Measurements from ENCODE around the gene CREB3L4.
A peak's percentile ranks its signal among the peaks of the same experiment; 100 is the strongest.

CREB3L4 gene

GRCh38 chr1:153939476-153939875 lies 28.2 kb upstream of the CREB3L4 start:
- Histone ChIP-seq H3K9ac (ENCODE audit: low read length in 2 of 2) (no peak overlapping the region), H3K4me1 (ENCODE audit: control insufficient read depth, insufficient read depth, low read length) (peaks cover 4% of the 10 kb centered on the region), H3K9me3 (ENCODE audit: control insufficient read depth in 2 of 2, low read length in 2 of 2) (no peaks in the 10 kb centered on the region), H3K27me3 (ENCODE audit: control insufficient read depth in 1 of 2, insufficient read depth in 2 of 2, low read length in 2 of 2) (no peaks in the 10 kb centered on the region), H3K36me3 (ENCODE audit: control insufficient read depth in 2 of 2, insufficient read depth in 2 of 2, low read length in 2 of 2) (peaks cover 37 to 56% of the 10 kb centered on the region in 2 donors), H3K4me3 (ENCODE audit: low read length in 2 of 2) (no peak overlapping the region), H3K27ac (ENCODE audit: low read length) (no peak overlapping the region)

DNA sequence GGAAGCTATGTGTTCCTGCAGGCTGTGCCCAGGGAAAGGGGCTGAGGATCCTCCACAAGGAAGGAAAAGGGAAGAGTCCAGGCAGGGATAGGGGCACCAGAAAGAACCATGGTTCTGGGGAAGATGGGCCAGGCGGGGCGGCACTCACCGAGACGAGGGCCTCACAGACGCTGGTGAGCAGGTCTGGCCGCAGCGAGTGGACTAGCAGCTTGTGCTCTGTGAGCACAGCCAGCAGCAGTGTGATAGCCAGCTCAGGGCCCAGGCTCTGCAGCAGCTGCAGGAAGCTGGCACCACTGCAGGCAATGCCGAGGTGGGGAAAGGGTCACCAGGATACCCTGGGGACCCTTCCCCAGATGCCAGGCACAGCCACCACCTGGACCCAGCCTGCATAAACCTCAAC lies 26.9 kb upstream of the CREB3L4 start:
- Histone ChIP-seq H3K36me3 (ENCODE audit: control insufficient read depth in 2 of 2, insufficient read depth in 2 of 2, low read length in 2 of 2) (peaks cover 34 to 49% of the 10 kb centered on the region in 2 donors), H3K9me3 (ENCODE audit: control insufficient read depth in 2 of 2, low read length in 2 of 2) (no peaks in the 10 kb centered on the region), H3K4me1 (ENCODE audit: control insufficient read depth, insufficient read depth, low read length) (peaks cover 15% of the 10 kb centered on the region), H3K4me3 (ENCODE audit: low read length in 2 of 2) (no peak overlapping the region), H3K27me3 (ENCODE audit: control insufficient read depth in 1 of 2, insufficient read depth in 2 of 2, low read length in 2 of 2) (no peaks in the 10 kb centered on the region), H3K27ac (ENCODE audit: low read length) (no peak overlapping the region), H3K9ac (ENCODE audit: low read length in 2 of 2) (no peak overlapping the region)

DNA sequence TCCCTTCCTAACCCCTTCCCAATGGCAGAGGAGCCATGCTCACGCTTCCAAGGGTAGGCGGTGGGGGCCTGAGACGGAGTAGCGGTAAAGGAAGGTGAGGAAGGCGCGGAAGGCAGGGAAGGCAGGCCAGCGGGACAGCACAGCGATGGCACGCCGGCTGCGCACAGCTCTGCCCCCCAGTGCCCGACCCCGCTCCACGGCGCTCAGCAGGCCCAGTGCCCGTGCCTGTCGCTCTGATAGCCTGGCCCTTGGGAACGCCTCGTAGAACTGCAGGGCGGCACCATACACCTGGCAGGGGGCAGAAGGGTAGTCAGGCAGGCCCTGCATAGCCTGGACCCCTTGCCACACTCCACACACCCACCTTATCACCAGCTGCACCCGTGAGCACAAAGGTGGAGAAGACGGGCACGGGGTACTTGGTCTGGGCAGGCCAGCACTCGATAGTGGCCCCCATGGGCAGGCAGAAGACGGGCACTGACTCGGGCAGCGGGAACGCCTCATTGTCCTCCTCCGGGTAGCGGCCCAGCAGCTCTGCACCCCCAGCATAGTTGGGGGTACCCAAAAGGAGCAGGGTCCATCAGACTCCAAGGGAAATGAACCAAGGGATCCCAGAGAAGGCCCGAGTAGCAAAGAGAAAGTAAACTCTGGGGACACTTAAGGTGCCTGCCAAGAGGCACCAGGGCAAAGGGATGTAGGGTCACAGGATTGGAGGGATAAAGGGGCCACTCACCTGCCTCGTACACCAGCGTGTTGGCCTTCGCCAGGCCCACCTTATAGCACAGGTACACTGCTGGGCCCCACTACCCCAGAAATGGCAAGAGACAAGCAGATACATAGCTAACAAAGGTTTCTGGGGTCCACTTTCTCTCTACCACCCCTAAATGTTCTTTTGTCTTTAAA lies 25.6 kb upstream of the CREB3L4 start:
- Histone ChIP-seq H3K27me3 (ENCODE audit: control insufficient read depth in 1 of 2, insufficient read depth in 2 of 2, low read length in 2 of 2) (no peaks in the 10 kb centered on the region), H3K9ac (ENCODE audit: low read length in 2 of 2) (no peak overlapping the region), H3K27ac (ENCODE audit: low read length) (no peak overlapping the region), H3K9me3 (ENCODE audit: control insufficient read depth in 2 of 2, low read length in 2 of 2) (no peaks in the 10 kb centered on the region), H3K36me3 (ENCODE audit: control insufficient read depth in 2 of 2, insufficient read depth in 2 of 2, low read length in 2 of 2) (peaks cover 23 to 36% of the 10 kb centered on the region in 2 donors), H3K4me3 (ENCODE audit: low read length in 2 of 2) (no peak overlapping the region), H3K4me1 (ENCODE audit: control insufficient read depth, insufficient read depth, low read length) (peaks cover 21% of the 10 kb centered on the region)

DNA sequence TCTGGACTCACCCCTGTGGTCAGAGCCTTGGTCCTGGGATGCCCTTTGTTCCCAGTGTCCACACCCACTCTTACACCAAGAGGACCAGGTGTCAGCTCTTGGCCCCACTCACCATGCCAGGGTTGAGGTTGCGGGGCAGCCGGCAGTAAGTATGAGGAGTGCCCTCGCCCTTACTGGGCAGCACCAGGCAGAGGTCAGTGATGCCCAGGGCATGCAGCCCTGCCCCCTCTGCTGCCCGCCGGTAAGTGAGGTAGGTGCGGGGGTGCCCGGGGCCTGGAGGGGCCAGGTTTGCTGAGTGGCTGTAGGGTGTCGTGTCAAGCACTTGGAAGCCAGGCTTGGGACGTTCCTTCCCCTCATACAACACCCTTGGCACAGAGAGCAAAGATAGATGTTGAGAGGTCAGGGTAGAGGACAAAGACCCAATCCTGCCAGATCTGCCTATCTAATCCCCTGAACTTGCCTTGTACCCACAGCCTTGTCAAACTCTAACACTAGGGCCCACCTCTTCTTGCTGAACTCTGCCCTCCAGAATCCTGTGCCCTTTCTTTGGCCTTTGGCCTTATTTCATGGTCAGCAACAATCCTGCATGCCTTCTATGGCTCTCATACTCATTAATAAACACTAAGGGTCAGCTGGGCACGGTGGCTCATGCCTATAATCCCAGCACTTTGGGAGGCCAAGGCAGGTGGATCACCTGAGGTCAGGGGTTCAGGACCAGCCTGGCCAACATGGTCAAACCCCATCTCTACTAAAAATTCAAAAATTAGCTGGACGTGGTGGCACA lies 24.7 kb upstream of the CREB3L4 start:
- Histone ChIP-seq H3K9me3 (ENCODE audit: control insufficient read depth in 2 of 2, low read length in 2 of 2) (no peaks in the 10 kb centered on the region), H3K4me3 (ENCODE audit: low read length in 2 of 2) (no peak overlapping the region), H3K36me3 (ENCODE audit: control insufficient read depth in 2 of 2, insufficient read depth in 2 of 2, low read length in 2 of 2) (peaks cover 21 to 30% of the 10 kb centered on the region in 2 donors), H3K27ac (ENCODE audit: low read length) (no peak overlapping the region), H3K4me1 (ENCODE audit: control insufficient read depth, insufficient read depth, low read length) (peaks cover 22% of the 10 kb centered on the region), H3K9ac (ENCODE audit: low read length in 2 of 2) (no peak overlapping the region), H3K27me3 (ENCODE audit: control insufficient read depth in 1 of 2, insufficient read depth in 2 of 2, low read length in 2 of 2) (no peaks in the 10 kb centered on the region)

DNA sequence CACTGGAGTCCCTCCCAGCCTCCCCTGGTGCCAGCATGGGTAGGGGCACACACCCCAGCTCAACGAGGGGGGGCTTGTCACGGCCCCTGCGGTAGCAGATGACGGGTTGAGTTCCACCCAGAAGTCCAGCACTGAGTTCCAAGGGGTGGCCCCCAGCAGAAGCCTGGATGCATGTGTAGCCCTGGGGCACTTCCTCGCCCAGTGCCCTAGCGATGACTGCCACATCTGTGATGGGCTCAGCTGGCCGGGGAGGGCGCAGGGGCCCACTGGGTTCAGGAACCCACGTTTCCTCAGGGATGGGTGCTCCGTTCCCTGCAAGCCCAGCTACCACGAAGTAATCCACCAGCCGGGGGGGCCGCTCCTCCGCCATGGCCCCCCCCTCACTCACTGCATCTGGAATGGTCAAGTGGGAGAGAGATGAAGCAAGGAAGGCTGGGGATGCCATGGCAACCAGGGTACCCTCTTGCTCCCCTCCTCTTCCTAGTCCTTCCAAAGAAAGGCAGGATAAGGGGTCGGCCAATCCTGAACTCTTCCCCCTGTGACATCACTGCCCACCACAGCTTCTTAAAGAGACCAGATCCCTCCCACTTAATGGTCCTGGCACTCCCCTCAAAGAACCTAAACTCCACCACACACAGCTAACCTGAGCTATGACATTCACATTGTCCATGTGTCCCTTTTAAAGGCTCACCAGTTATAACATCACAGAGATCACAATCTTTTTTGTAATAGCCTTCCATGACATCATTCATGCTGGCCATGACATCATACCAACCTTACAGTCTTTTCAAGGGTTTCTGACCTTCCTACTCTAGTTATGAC lies 23.5 kb upstream of the CREB3L4 start:
- Histone ChIP-seq H3K4me3 (ENCODE audit: low read length in 2 of 2) (peak overlapping the region; percentile 85 to 89), H3K9me3 (ENCODE audit: control insufficient read depth in 2 of 2, low read length in 2 of 2) (no peaks in the 10 kb centered on the region), H3K9ac (ENCODE audit: low read length in 2 of 2) (peak overlapping the region in 1 of 2 donors; percentile 91), H3K27me3 (ENCODE audit: control insufficient read depth in 1 of 2, insufficient read depth in 2 of 2, low read length in 2 of 2) (no peaks in the 10 kb centered on the region), H3K36me3 (ENCODE audit: control insufficient read depth in 2 of 2, insufficient read depth in 2 of 2, low read length in 2 of 2) (peaks cover 31 to 38% of the 10 kb centered on the region in 2 donors), H3K27ac (ENCODE audit: low read length) (peak overlapping the region; percentile 90), H3K4me1 (ENCODE audit: control insufficient read depth, insufficient read depth, low read length) (peaks cover 22% of the 10 kb centered on the region)

GRCh38 chr1:153944827-153945117 lies 22.9 kb upstream of the CREB3L4 start:
- Histone ChIP-seq H3K9me3 (ENCODE audit: control insufficient read depth in 2 of 2, low read length in 2 of 2) (no peaks in the 10 kb centered on the region), H3K9ac (ENCODE audit: low read length in 2 of 2) (peak overlapping the region; percentile 42 to 91), H3K36me3 (ENCODE audit: control insufficient read depth in 2 of 2, insufficient read depth in 2 of 2, low read length in 2 of 2) (peaks cover 33 to 34% of the 10 kb centered on the region in 2 donors), H3K4me3 (ENCODE audit: low read length in 2 of 2) (peak overlapping the region; percentile 85 to 89), H3K27ac (ENCODE audit: low read length) (peak overlapping the region; percentile 90), H3K4me1 (ENCODE audit: control insufficient read depth, insufficient read depth, low read length) (peaks cover 22% of the 10 kb centered on the region), H3K27me3 (ENCODE audit: control insufficient read depth in 1 of 2, insufficient read depth in 2 of 2, low read length in 2 of 2) (no peaks in the 10 kb centered on the region)

DNA sequence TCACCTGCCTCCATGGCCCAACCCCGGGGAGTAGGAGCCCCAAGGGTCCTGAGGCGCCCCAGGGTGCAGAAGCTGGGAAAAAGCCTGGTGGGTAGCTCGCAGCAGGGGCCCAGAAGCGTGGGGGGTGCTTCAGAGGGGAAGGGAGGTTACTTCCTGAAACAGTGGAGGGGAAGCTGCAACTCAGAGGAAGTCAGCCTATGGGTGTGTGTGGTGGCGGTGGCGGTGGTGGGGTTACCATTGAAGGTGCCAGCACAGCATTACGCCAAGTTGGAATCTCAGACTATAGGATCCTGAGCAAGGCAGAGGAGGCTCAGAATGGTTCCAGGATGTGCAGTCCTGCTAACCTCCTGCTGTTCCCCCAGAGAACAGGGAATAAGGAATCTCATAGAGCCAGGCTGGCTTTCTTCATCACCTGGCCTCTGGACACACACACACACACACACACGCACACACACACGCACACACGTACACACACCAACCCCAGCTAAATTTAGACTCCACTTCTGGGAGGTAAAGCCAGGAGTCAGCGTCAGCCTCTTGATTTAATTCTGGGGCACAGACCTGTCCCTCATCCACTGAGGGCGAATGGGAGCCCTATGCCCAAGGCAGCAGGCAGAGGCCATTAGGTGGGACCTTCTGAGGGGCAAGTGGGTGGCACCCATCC lies 22.4 kb upstream of the CREB3L4 start:
- Histone ChIP-seq H3K9me3 (ENCODE audit: control insufficient read depth in 2 of 2, low read length in 2 of 2) (no peaks in the 10 kb centered on the region), H3K27ac (ENCODE audit: low read length) (peak overlapping the region; percentile 90), H3K36me3 (ENCODE audit: control insufficient read depth in 2 of 2, insufficient read depth in 2 of 2, low read length in 2 of 2) (peaks cover 33 to 38% of the 10 kb centered on the region in 2 donors)

DNA sequence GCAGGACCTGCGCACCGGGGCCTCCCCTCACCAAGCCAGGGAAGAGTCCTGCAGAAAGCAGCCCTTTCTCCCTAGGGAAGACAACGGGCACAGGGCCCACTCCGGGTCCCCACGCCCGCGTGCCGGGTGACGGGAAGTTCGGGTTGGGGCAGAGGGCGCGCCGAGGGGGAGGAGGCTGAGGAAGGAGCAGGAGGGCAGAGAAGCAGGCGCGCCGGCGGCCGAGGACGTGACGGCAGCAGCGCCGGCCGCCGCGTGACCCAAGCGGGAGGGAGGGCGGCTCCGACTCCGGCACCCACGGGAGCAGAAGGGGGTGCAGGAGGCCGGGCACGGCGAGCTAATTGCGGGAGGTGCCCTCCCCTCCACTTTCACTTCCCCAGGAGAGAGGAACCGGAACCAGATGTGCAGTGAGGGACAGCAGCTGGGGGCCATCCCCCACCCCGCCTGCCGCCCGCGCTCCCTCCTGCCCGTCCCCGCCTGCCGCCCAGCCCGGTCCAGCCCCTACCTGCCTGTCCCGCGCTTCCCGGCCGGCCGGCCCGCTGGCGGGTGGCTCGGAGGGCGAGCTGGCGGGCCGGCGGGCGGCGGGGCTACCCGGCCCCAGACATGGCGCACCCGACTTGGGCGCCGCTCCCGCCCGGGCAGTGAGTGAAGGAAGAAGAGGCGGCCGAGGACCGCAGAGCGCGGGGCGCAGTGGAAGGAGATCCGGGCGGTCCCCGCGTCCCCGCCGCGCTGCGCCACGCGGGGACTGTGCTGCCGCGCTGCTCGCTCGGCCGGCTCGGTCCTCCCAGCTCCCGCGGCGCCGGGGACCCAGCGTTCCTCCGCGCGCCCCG lies 21.7 kb upstream of the CREB3L4 start:
- Histone ChIP-seq H3K4me1 (ENCODE audit: control insufficient read depth, insufficient read depth, low read length) (peaks cover 18% of the 10 kb centered on the region), H3K9ac (ENCODE audit: low read length in 2 of 2) (peak overlapping the region; percentile 87 to 91), H3K36me3 (ENCODE audit: control insufficient read depth in 2 of 2, insufficient read depth in 2 of 2, low read length in 2 of 2) (peaks cover 37 to 38% of the 10 kb centered on the region in 2 donors)

More for the DNA sequence above, 22.4 kb upstream of the CREB3L4 start:
- Histone ChIP-seq H3K4me1 (ENCODE audit: control insufficient read depth, insufficient read depth, low read length) (peaks cover 21% of the 10 kb centered on the region), H3K27me3 (ENCODE audit: control insufficient read depth in 1 of 2, insufficient read depth in 2 of 2, low read length in 2 of 2) (no peaks in the 10 kb centered on the region), H3K9ac (ENCODE audit: low read length in 2 of 2) (peak overlapping the region; percentile 87 to 91), H3K4me3 (ENCODE audit: low read length in 2 of 2) (peak overlapping the region; percentile 85 to 89)

GRCh38 chr1:153946622-153947241 lies 21.0 kb upstream of the CREB3L4 start, which contains the start of gene DENND4B:
Gene DENND4B (minus strand): TSS chr1:153946718. CDS start chr1:153944374, 2,344 bp downstream.
- Histone ChIP-seq H3K27me3 (ENCODE audit: control insufficient read depth in 1 of 2, insufficient read depth in 2 of 2, low read length in 2 of 2) (no peaks in the 10 kb centered on the region), H3K9me3 (ENCODE audit: control insufficient read depth in 2 of 2, low read length in 2 of 2) (no peaks in the 10 kb centered on the region), H3K4me1 (ENCODE audit: control insufficient read depth, insufficient read depth, low read length) (peaks cover 18% of the 10 kb centered on the region), H3K36me3 (ENCODE audit: control insufficient read depth in 2 of 2, insufficient read depth in 2 of 2, low read length in 2 of 2) (peaks cover 39 to 44% of the 10 kb centered on the region in 2 donors), H3K9ac (ENCODE audit: low read length in 2 of 2) (peak within 1 kb of the TSS; percentile 87 to 91), H3K4me3 (ENCODE audit: low read length in 2 of 2) (peak within 1 kb of the TSS; percentile 85 to 89), H3K27ac (ENCODE audit: low read length) (peak within 1 kb of the TSS; percentile 90)

More for the DNA sequence above, 21.7 kb upstream of the CREB3L4 start:
- Histone ChIP-seq H3K9me3 (ENCODE audit: control insufficient read depth in 2 of 2, low read length in 2 of 2) (no peaks in the 10 kb centered on the region), H3K27ac (ENCODE audit: low read length) (peak overlapping the region; percentile 90), H3K27me3 (ENCODE audit: control insufficient read depth in 1 of 2, insufficient read depth in 2 of 2, low read length in 2 of 2) (no peaks in the 10 kb centered on the region), H3K4me3 (ENCODE audit: low read length in 2 of 2) (peak overlapping the region; percentile 85 to 89)

All from stomach smooth muscle (tissue), 2 donors.